GM12878 (cell line): ENCODE measurements around the gene ARMC3. TPM values are rescaled to one million over a fixed set of nuclear protein-coding genes. Genes with fewer than 3 reads are reported as not detected.

Experiments
- ATAC-seq: fragments of 200-7000 bp; cut with Tn5 transposase; 3 replicates; pipeline ENCODE4 v1.9.1; 2020; ENCODE audit warnings: mild to moderate bottlenecking, moderate library complexity
- BruUV-seq: library from RNA; stranded (reverse); fragments of 400-500 nt; replicated peaks from 2 replicates; lab custom pipeline; 2021; lab: Mats Ljungman, UMichigan
- CTCF ChIA-PET: fragments of 300-600 bp; sonication (Branson Sonifier 250); formaldehyde crosslinking; extraction: SDS; loops from one replicate; lab custom pipeline; 2021; ENCODE audit warnings: inconsistent platforms; lab: Yijun Ruan, JAX
- POLR2A ChIA-PET: fragments of 350-600 bp; formaldehyde crosslinking; extraction: SDS; loops from one replicate; lab custom pipeline; 2021; ENCODE audit warnings: inconsistent platforms; lab: Charles Lee
- RAD21 ChIA-PET: fragments of 300-600 bp; sonication (Branson Sonifier 250); formaldehyde crosslinking; loops from one replicate; lab custom pipeline; 2023; ENCODE audit warnings: antibody characterized with exemption; ENCODE audit not compliant: unreplicated experiment; lab: Charles Lee
- SMC1A ChIA-PET: fragments of 300-600 bp; sonication (Branson Sonifier 250); formaldehyde crosslinking; loops from one replicate; lab custom pipeline; 2023; ENCODE audit not compliant: unreplicated experiment, uncharacterized antibody; lab: Charles Lee
- DNase-seq: peaks from one replicate; pipeline ENCODE4 v3.0.0-alpha.2; 2011; ENCODE audit warnings: low read depth, low spot score
- FAIRE-seq: peaks from 3 replicates; lab custom pipeline; 2011; peaks lifted over from hg19 to GRCh38; lab: Jason Lieb, UNC
- H2AFZ ChIP-seq: 2 replicates; pipeline ENCODE4 v1.6.0; 2011; ENCODE audit warnings: low read depth, low read length, control low read depth; ENCODE audit not compliant: control insufficient read depth
- H3K27ac ChIP-seq: 2 replicates; pipeline ENCODE4 v1.5.1; 2011; ENCODE audit warnings: control low read depth; ENCODE audit not compliant: control insufficient read depth, insufficient read depth
- H3K27me3 ChIP-seq, 2 experiments: replicated peaks in 1 of 2; 2 replicates each; pipeline versions ENCODE4 v1.6.0 to v1.6.1; 2011; ENCODE audit warnings: low read length in 1 of 2; ENCODE audit not compliant: control insufficient read depth in 2 of 2, insufficient read depth in 2 of 2
- H3K36me3 ChIP-seq, 2 experiments: 2 replicates each; pipeline ENCODE4 v1.5.1; 2011; ENCODE audit warnings: low read length in 1 of 2; ENCODE audit not compliant: control insufficient read depth in 2 of 2, insufficient read depth in 2 of 2
- H3K4me1 ChIP-seq: 2 replicates; pipeline ENCODE4 v1.6.1; 2011; ENCODE audit warnings: mild to moderate bottlenecking, low read length, moderate library complexity, mixed read lengths; ENCODE audit not compliant: control insufficient read depth, insufficient read depth
- H3K4me2 ChIP-seq: 2 replicates; pipeline ENCODE4 v1.6.0; 2011; ENCODE audit warnings: control low read depth; ENCODE audit not compliant: control insufficient read depth, insufficient read depth
- H3K4me3 ChIP-seq: fragments of 200-600 bp; sonication (generic); 2 replicates; pipeline ENCODE4 v1.5.1; 2016
- H3K79me2 ChIP-seq: 2 replicates; pipeline ENCODE4 v1.6.0; 2011; ENCODE audit warnings: low read length; ENCODE audit not compliant: control insufficient read depth, insufficient read depth
- H3K9ac ChIP-seq: 2 replicates; pipeline ENCODE4 v1.8.0; 2011; ENCODE audit warnings: low read length, control low read depth, mixed read lengths; ENCODE audit not compliant: control insufficient read depth, insufficient read depth
- H3K9me3 ChIP-seq: replicated peaks from 3 replicates; pipeline ENCODE4 v1.5.1; 2011; ENCODE audit warnings: mild to moderate bottlenecking, low read length; ENCODE audit not compliant: control insufficient read depth, insufficient read depth
- H4K20me1 ChIP-seq: 2 replicates; pipeline ENCODE4 v1.6.0; 2011; ENCODE audit not compliant: control insufficient read depth, insufficient read depth
- CTCF ChIP-seq, 3 experiments: IDR thresholded peaks in 2 of 3; conservative IDR thresholded peaks in 1 of 3; 2 replicates each; pipeline ENCODE4 v1.5.1; 2011; ENCODE audit warnings: low read depth in 3 of 3, low read length in 3 of 3, mild to moderate bottlenecking in 3 of 3, control low read depth in 2 of 3, moderate library complexity in 2 of 3, inconsistent platforms in 1 of 3, mixed read lengths in 1 of 3; ENCODE audit not compliant: control insufficient read depth in 2 of 3, insufficient read depth in 1 of 3; ENCODE audit errors: extremely low read depth in 1 of 3
- RELB ChIP-seq: fragments of 450-650 bp; IDR thresholded peaks from 2 replicates; pipeline ENCODE4 v1.6.1; 2017; ENCODE audit warnings: low read depth, mild to moderate bottlenecking, moderate library complexity
- SIN3A ChIP-seq: IDR thresholded peaks from 2 replicates; pipeline ENCODE4 v1.6.1; 2012; ENCODE audit warnings: low read depth, low read length, improper control_type of control experiment
- WGBS: methylation state at CpG from one replicate; pipeline ENCODE4 v1.1.6; 2016; ENCODE audit warnings: low lambda C conversion rate; ENCODE audit not compliant: insufficient replicate concordance, insufficient coverage; ENCODE audit errors: missing lambda C conversion rate; 5-methylcytosine and 5-hydroxymethylcytosine counted together
- in situ Hi-C: fragments of 300-500 bp; cut with MboI; formaldehyde crosslinking; loops from 9 replicates; pipeline ENCODE4 v1.14.3; 2018; ENCODE audit warnings: mixed read lengths
- intact Hi-C: fragments of 100-400 bp; cut with micrococcal nuclease; formaldehyde crosslinking; loops from one replicate; pipeline ENCODE4 v1.14.2; 2022; ENCODE audit not compliant: unreplicated experiment
- polyA plus RNA-seq, 11 experiments: library from polyadenylated mRNA; depleted of rRNA in 4 of 11; unstranded in 6 of 11; stranded (reverse) in 5 of 11; fragments of >200 nt; fragmentation: Nextera tagmentation in 4 of 11; fragmentation: Illumina TruSeq in 1 of 11; extraction: Ambion mirVana in 4 of 11; extraction: Trizol in 1 of 11; gene quantifications; 1 replicate in 1 of 11; 2 replicates in 10 of 11; pipeline versions ENCODE4 v1.2.1 to v1.2.3, GENCODE V29; 2011 to 2016; ENCODE audit warnings: inconsistent platforms in 2 of 11, missing spikeins in 2 of 11, low read depth in 1 of 11
- total RNA-seq, 4 experiments: library from RNA; depleted of rRNA in 3 of 4; stranded (reverse); fragments of >200 nt in 3 of 4; fragmentation: Illumina TruSeq in 1 of 4; extraction: Trizol in 1 of 4; gene quantifications; 2 replicates each; pipeline versions ENCODE4 v1.2.1 to v1.2.3, GENCODE V29; 2013 to 2021

ARMC3 gene
- total and polyA plus RNA-seq, 10 of the 15 experiments (the other 5 are each of a cell fraction or from before 2014, with no cell fraction given) = 0.01 to 0.06 TPM; not detected in 8

DNA sequence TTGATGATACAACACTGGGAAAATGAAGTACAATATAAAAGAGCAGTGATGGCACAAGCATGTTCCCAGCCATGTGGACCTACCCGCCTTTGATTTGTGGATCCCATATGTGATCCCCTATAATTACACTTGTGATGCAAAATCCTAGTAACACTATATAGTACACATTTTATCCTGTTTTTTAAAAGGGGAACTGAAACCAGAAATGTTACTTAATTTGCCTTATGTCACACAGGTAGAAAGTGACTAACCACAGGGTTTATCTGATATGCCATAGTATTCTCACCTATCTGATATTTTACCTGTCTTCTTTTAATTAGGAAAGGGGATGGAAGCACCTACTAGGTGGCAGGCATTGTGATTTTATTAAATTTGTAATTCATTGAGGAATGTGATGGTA is 35.0 kb downstream of the ARMC3 start (continued):
- no peak for TF ChIP-seq SIN3A
- TF ChIP-seq, all 136 proteins: peak for 3

DNA sequence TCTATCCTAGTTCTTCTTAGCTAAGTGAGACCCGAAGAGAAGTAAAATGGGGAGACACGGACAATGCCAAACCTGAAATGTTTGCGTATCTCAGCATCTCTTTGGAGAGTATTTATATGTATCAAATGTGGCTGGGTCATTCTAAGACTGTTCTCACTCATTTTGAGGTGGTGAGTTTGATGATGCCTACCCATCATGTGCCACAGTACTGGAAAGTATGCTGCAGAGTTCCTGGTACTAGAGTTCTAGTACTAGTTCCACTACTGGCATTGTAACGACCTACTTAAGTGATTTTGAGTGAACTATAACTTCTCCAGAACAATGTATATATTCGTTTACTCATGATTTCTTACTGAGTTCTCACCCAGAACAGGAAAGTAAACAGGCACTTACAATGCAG is 41.9 kb downstream of the ARMC3 start:
- ChIA-PET SMC1A (interaction anchor here (1.0 kb wide), 1 partner anchor 851 kb away, joined by 3 read pairs; no protein-coding TSS in a partner anchor), POLR2A (no interaction called here), CTCF (interaction anchor here (1.0 kb wide), 1 partner anchor 20 kb away, joined by 3 read pairs; no protein-coding TSS in a partner anchor), RAD21 (interaction anchor here (0.8 kb wide), 1 partner anchor 13 kb away, joined by 3 read pairs; no protein-coding TSS in a partner anchor)
- Histone ChIP-seq H4K20me1 (no peaks in the 10 kb centered on the region), H3K4me2 (no peak overlapping the region), H2AFZ (no peak overlapping the region), H3K79me2 (no peaks in the 10 kb centered on the region), H3K27ac (no peak overlapping the region), H3K9me3 (no peaks in the 10 kb centered on the region), H3K4me1 (no peaks in the 10 kb centered on the region), H3K27me3 (no peaks in the 10 kb centered on the region), H3K36me3 (no peaks in the 10 kb centered on the region), H3K9ac (no peak overlapping the region), H3K4me3 (no peak overlapping the region)
- TF ChIP-seq RELB (no peak), CTCF (IDR thresholded peaks at IDR 0.05 in 2 of 3, conservative IDR thresholded peaks at IDR 0.05 in 1 of 3; ENCODE audit: control insufficient read depth in 2 of 3, extremely low read depth in 1 of 3, insufficient read depth in 1 of 3, low read depth in 3 of 3, low read length in 3 of 3) (no peak)
- no TSS peak for BruUV-seq
- WGBS = 62% methylated on average over 5 of the region's 5 CpGs
- ATAC-seq = no peak
- no peak for FAIRE-seq
- intact Hi-C loops = no loop called here
- DNase-seq = no peak
- in situ Hi-C loops = no loop called here
